Stimulated activated naive CD8-positive, alpha-beta T cell treated with anti-CD3 and anti-CD28 coated beads, Interleukin-15, Interleukin-2, amounts not matched to agents 100 ng/mL and 50 ng/mL, for 24 hours (primary cell): ENCODE data around the gene TTC28.
"Not testable (repeated sequence)": the region's sequence is repeated elsewhere in the genome, so short reads cannot be mapped to it uniquely, and the experiment has no call there.

Experiments used
- H3K27ac Mint-ChIP-seq: one replicate; pipeline ENCODE4 v1.8.0; 2021; ENCODE audit warnings: mild to moderate bottlenecking, mixed read lengths
- H3K27me3 Mint-ChIP-seq: one replicate; pipeline ENCODE4 v1.8.0; 2021; ENCODE audit warnings: mixed read lengths
- H3K36me3 Mint-ChIP-seq: one replicate; pipeline ENCODE4 v1.8.0; 2021; ENCODE audit warnings: low read depth, mixed read lengths
- H3K4me1 Mint-ChIP-seq: one replicate; pipeline ENCODE4 v1.8.0; 2021; ENCODE audit warnings: low read depth, mixed read lengths
- H3K4me3 Mint-ChIP-seq: one replicate; pipeline ENCODE4 v1.8.0; 2021; ENCODE audit warnings: mild to moderate bottlenecking, mixed read lengths
- H3K9me3 Mint-ChIP-seq: one replicate; pipeline ENCODE4 v1.8.0; 2021; ENCODE audit warnings: mixed read lengths

The TTC28 gene

GRCh38 chr22:28568099-28568498 lies 111.5 kb downstream of the TTC28 start:
- Mint-ChIP-seq H3K9me3 (no peaks in the 10 kb centered on the region), H3K27me3 (peaks cover 16% of the 10 kb centered on the region), H3K4me1 (no peaks in the 10 kb centered on the region), H3K27ac (no peak overlapping the region), H3K4me3 (no peak overlapping the region), H3K36me3 (no peaks in the 10 kb centered on the region)

GRCh38 chr22:28566920-28567499 lies 112.6 kb downstream of the TTC28 start:
- not testable (repeated sequence) for H3K4me3 Mint-ChIP-seq, H3K9me3 Mint-ChIP-seq, H3K36me3 Mint-ChIP-seq, H3K4me1 Mint-ChIP-seq, H3K27ac Mint-ChIP-seq
- peaks cover 21% of the 10 kb centered on the region for H3K27me3 Mint-ChIP-seq

GRCh38 chr22:28563636-28564035 lies 116.0 kb downstream of the TTC28 start:
- Mint-ChIP-seq H3K27me3 (peaks cover 30% of the 10 kb centered on the region), H3K4me3 (no peak overlapping the region), H3K9me3 (no peaks in the 10 kb centered on the region), H3K4me1 (no peaks in the 10 kb centered on the region), H3K36me3 (no peaks in the 10 kb centered on the region), H3K27ac (no peak overlapping the region)

GRCh38 chr22:28562324-28562723 lies 117.3 kb downstream of the TTC28 start:
- Mint-ChIP-seq H3K4me1 (no peaks in the 10 kb centered on the region), H3K27ac (no peak overlapping the region), H3K36me3 (no peaks in the 10 kb centered on the region), H3K9me3 (peaks cover 4% of the 10 kb centered on the region), H3K4me3 (no peak overlapping the region), H3K27me3 (peaks cover 36% of the 10 kb centered on the region)

GRCh38 chr22:28560743-28561101 lies 118.9 kb downstream of the TTC28 start:
- not testable (repeated sequence) for H3K4me3 Mint-ChIP-seq, H3K27ac Mint-ChIP-seq, H3K36me3 Mint-ChIP-seq, H3K4me1 Mint-ChIP-seq, H3K9me3 Mint-ChIP-seq
- peaks cover 36% of the 10 kb centered on the region for H3K27me3 Mint-ChIP-seq

- Mint-ChIP-seq H3K36me3 (no peaks in the 10 kb centered on the region), H3K4me3 (no peak overlapping the region), H3K4me1 (no peaks in the 10 kb centered on the region), H3K27ac (no peak overlapping the region), H3K27me3 (peaks cover 37% of the 10 kb centered on the region), H3K9me3 (peaks cover 8% of the 10 kb centered on the region)
Measured at GRCh38 chr22:28560046-28560742, 119.4 kb downstream of the TTC28 start.

- Mint-ChIP-seq H3K36me3 (no peaks in the 10 kb centered on the region), H3K27me3 (peaks cover 31% of the 10 kb centered on the region), H3K4me3 (no peak overlapping the region), H3K4me1 (no peaks in the 10 kb centered on the region), H3K27ac (no peak overlapping the region), H3K9me3 (peaks cover 8% of the 10 kb centered on the region)
Measured at GRCh38 chr22:28557184-28557583, 122.5 kb downstream of the TTC28 start.

GRCh38 chr22:28553108-28553866 lies 126.4 kb downstream of the TTC28 start:
- not testable (repeated sequence) for H3K36me3 Mint-ChIP-seq, H3K4me1 Mint-ChIP-seq, H3K4me3 Mint-ChIP-seq, H3K9me3 Mint-ChIP-seq, H3K27ac Mint-ChIP-seq
- H3K27me3 Mint-ChIP-seq = peaks cover 22% of the 10 kb centered on the region

- no peak overlapping the region for H3K27ac Mint-ChIP-seq
- H3K36me3 Mint-ChIP-seq = no peaks in the 10 kb centered on the region
Measured at GRCh38 chr22:28548406-28548805, 131.2 kb downstream of the TTC28 start.

GRCh38 chr22:28547132-28547842 lies 132.4 kb downstream of the TTC28 start:
- Mint-ChIP-seq H3K36me3 (no peaks in the 10 kb centered on the region), H3K4me1 (no peaks in the 10 kb centered on the region), H3K27ac (no peak overlapping the region), H3K9me3 (peaks cover 3% of the 10 kb centered on the region), H3K4me3 (no peak overlapping the region), H3K27me3 (no peaks in the 10 kb centered on the region)

More at GRCh38 chr22:28548406-28548805, 131.2 kb downstream of the TTC28 start:
- Mint-ChIP-seq H3K4me1 (no peaks in the 10 kb centered on the region), H3K4me3 (no peak overlapping the region), H3K27me3 (no peaks in the 10 kb centered on the region), H3K9me3 (no peaks in the 10 kb centered on the region)

- Mint-ChIP-seq H3K36me3 (no peaks in the 10 kb centered on the region), H3K27me3 (no peaks in the 10 kb centered on the region), H3K4me1 (no peaks in the 10 kb centered on the region), H3K4me3 (no peak overlapping the region), H3K9me3 (peaks cover 3% of the 10 kb centered on the region), H3K27ac (no peak overlapping the region)
Measured at GRCh38 chr22:28544431-28544868, 135.2 kb downstream of the TTC28 start.

- H3K4me3 Mint-ChIP-seq = no peak overlapping the region
- peaks cover 3% of the 10 kb centered on the region for H3K9me3 Mint-ChIP-seq
- H3K27ac Mint-ChIP-seq = no peak overlapping the region
- no peaks in the 10 kb centered on the region for H3K27me3 Mint-ChIP-seq
- no peaks in the 10 kb centered on the region for H3K36me3 Mint-ChIP-seq
- H3K4me1 Mint-ChIP-seq = no peaks in the 10 kb centered on the region
Measured at GRCh38 chr22:28542980-28543621, 136.5 kb downstream of the TTC28 start.

- H3K27ac Mint-ChIP-seq = no peak overlapping the region
- no peaks in the 10 kb centered on the region for H3K4me1 Mint-ChIP-seq
- H3K27me3 Mint-ChIP-seq = no peaks in the 10 kb centered on the region
- H3K4me3 Mint-ChIP-seq = no peak overlapping the region
- peaks cover 3% of the 10 kb centered on the region for H3K9me3 Mint-ChIP-seq
- no peaks in the 10 kb centered on the region for H3K36me3 Mint-ChIP-seq
Measured at GRCh38 chr22:28541137-28541536, 138.5 kb downstream of the TTC28 start.

GRCh38 chr22:28538922-28539321 lies 140.7 kb downstream of the TTC28 start:
- H3K36me3 Mint-ChIP-seq = no peaks in the 10 kb centered on the region
- H3K4me1 Mint-ChIP-seq = no peaks in the 10 kb centered on the region
- H3K4me3 Mint-ChIP-seq = no peak overlapping the region
- no peak overlapping the region for H3K27ac Mint-ChIP-seq
- peaks cover 3% of the 10 kb centered on the region for H3K9me3 Mint-ChIP-seq
- H3K27me3 Mint-ChIP-seq = no peaks in the 10 kb centered on the region

GRCh38 chr22:28530565-28530964 lies 149.1 kb downstream of the TTC28 start:
- H3K4me1 Mint-ChIP-seq, H3K9me3 Mint-ChIP-seq, H3K36me3 Mint-ChIP-seq, H3K27me3 Mint-ChIP-seq, H3K27ac Mint-ChIP-seq, H3K4me3 Mint-ChIP-seq: not testable (repeated sequence)
